ENCODE measurements around the gene DOCK9. TPM values are rescaled to one million over a fixed set of nuclear protein-coding genes. Genes with fewer than 3 reads are reported as not detected.

Gene DOCK9
- total RNA-seq, 4 donors from 2014 or later, result 78.7 to 306 (median 142) TPM

- no peak for TF ChIP-seq CTCF (IDR thresholded peaks at IDR 0.05; ENCODE audit: low read depth)
These were observed 89.5 kb downstream of the DOCK9 start for GRCh38 chr13:98888222-98888889.

GRCh38 chr13:98886587-98887230 lies 91.2 kb downstream of the DOCK9 start:
- TF ChIP-seq CTCF (IDR thresholded peaks at IDR 0.05; ENCODE audit: low read depth), result no peak

- no peak for TF ChIP-seq CTCF (IDR thresholded peaks at IDR 0.05; ENCODE audit: low read depth)
These were observed 92.3 kb downstream of the DOCK9 start for GRCh38 chr13:98885600-98885999.

- no peak for TF ChIP-seq CTCF (IDR thresholded peaks at IDR 0.05; ENCODE audit: low read depth)
These were observed 93.9 kb downstream of the DOCK9 start for GRCh38 chr13:98883998-98884397.

GRCh38 chr13:98881390-98881789 lies 96.5 kb downstream of the DOCK9 start:
- TF ChIP-seq CTCF (IDR thresholded peaks at IDR 0.05; ENCODE audit: low read depth), result no peak

- no peak for TF ChIP-seq CTCF (IDR thresholded peaks at IDR 0.05; ENCODE audit: low read depth)
These were observed 97.2 kb downstream of the DOCK9 start for GRCh38 chr13:98880677-98881076.

GRCh38 chr13:98879957-98880356 lies 97.9 kb downstream of the DOCK9 start:
- no peak for TF ChIP-seq CTCF (IDR thresholded peaks at IDR 0.05; ENCODE audit: low read depth)
